Prostate gland (tissue), 2 donors: ENCODE measurements around the gene ATP5ME.

Experiments
- CTCF ChIP-seq, 4 experiments: fragments of 200-600 bp in 2 of 4; fragments of 450-650 bp in 2 of 4; sonication (generic) in 2 of 4; IDR thresholded peaks; 1 replicate in 3 of 4; 2 replicates in 1 of 4; pipeline ENCODE4 v1.5.1; 2016 to 2019; ENCODE audit warnings: antibody characterized with exemption in 4 of 4, mild to moderate bottlenecking in 2 of 4, moderate library complexity in 2 of 4
- POLR2A ChIP-seq: fragments of 450-650 bp; IDR thresholded peaks from one replicate; pipeline ENCODE4 v1.6.1; 2016; ENCODE audit warnings: antibody characterized with exemption, mild to moderate bottlenecking

DNA sequence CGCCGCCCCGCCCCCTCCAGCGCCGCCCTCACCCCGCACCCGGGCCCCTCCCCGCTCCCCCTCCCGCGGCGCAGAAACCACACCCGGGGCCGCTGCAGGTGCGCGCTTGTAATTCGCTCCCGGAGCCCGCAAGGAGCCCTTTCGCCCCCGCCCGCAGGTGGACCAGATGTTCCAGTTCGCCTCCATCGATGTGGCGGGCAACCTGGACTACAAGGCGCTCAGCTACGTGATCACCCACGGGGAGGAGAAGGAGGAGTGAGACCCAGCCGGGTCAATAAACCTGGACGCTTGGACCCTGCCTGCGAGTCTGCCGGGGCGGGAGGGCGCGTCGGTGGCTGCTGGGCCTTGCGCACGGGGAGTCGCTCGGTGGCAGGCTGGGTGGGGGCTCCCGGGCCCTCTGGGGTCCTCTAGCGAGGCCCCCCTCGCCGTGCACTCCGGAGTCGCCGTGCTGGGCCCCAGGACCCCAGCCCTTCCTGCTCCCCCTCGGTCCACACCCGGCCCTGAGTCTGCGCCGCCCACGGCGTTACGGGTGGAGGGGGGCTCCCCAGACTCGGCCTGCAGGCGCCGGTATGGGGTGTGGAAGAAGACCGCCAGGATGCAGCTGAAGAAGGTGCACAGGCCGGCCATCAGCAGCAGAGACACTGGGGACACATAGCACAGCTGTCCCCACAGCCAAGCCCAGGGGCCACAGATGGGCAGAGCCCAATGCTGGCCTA is 7.8 kb upstream of the ATP5ME start:
- TF ChIP-seq CTCF (IDR thresholded peaks at IDR 0.05) (no peak), POLR2A (no peak)
